ENCODE measurements around the gene PLA2G2F.

PLA2G2F gene

DNA sequence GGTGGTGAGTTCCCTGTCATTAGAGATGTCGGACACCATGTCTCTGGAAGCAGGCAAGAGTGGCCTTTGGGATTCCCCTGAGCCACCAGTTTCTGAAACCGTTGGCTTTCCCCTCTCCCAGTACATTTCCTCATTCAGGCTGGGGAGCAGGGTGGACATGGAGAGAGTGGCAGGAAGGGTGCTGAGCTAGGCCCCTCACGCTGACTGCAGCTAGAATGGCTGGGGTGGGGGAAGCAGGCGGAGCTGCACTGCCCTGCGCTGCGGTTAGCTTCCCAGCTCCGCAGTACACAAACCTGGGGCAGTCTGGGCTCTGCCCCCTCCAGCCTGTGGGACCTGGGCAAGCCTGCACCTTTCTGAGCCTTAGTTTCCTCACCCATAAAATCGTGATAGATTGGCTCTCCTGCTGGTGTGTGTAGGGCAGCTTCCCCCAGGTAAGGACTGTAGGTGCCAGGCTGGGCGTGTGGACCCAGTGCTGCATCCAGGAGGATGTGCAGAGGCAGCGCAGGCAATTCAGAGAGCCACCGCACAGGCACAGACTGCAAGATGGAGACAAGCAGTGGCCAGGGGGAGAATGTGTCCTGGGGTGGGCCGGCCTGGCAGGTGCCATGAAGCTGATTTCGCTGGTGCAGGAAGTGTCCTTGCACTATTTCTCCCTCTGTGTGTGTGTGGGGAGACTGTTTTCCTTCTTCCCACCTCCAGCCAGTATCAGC, 3.0 kb downstream of the PLA2G2F start:
- Histone ChIP-seq H3K9me3 (no peaks in the 10 kb centered on the region), H3K4me3 (ENCODE audit: low read depth, low read length) (no peak overlapping the region), H3K36me3 (no peaks in the 10 kb centered on the region), H3K4me1 (no peaks in the 10 kb centered on the region), H3K27me3 (no peaks in the 10 kb centered on the region)
- no peak for TF ChIP-seq CTCF (IDR thresholded peaks at IDR 0.05; ENCODE audit: low read depth, low read length)
- no peak for DNase-seq

GRCh38 chr1:20143318-20143717, 4.2 kb downstream of the PLA2G2F start:
- DNase-seq = no peak
- no peaks in the 10 kb centered on the region for H3K4me1 ChIP-seq
- no peaks in the 10 kb centered on the region for H3K9me3 ChIP-seq
- no peak overlapping the region for H3K4me3 ChIP-seq (ENCODE audit: low read depth, low read length)
- no peaks in the 10 kb centered on the region for H3K36me3 ChIP-seq
- no peak for TF ChIP-seq CTCF (IDR thresholded peaks at IDR 0.05; ENCODE audit: low read depth, low read length)
- H3K27me3 ChIP-seq = no peaks in the 10 kb centered on the region

GRCh38 chr1:20143734-20144565, 4.8 kb downstream of the PLA2G2F start:
- Histone ChIP-seq H3K27me3 (no peaks in the 10 kb centered on the region), H3K4me3 (ENCODE audit: low read depth, low read length) (no peak overlapping the region), H3K36me3 (no peaks in the 10 kb centered on the region), H3K4me1 (no peaks in the 10 kb centered on the region), H3K9me3 (no peaks in the 10 kb centered on the region)
- no peak for TF ChIP-seq CTCF (IDR thresholded peaks at IDR 0.05; ENCODE audit: low read depth, low read length)
- no peak for DNase-seq

- no peak for DNase-seq
- no peak for TF ChIP-seq CTCF (IDR thresholded peaks at IDR 0.05; ENCODE audit: low read depth, low read length)
- no peaks in the 10 kb centered on the region for H3K36me3 ChIP-seq
- H3K27me3 ChIP-seq = no peaks in the 10 kb centered on the region
- no peak overlapping the region for H3K4me3 ChIP-seq (ENCODE audit: low read depth, low read length)
- H3K4me1 ChIP-seq = no peaks in the 10 kb centered on the region
- H3K9me3 ChIP-seq = no peaks in the 10 kb centered on the region
These were observed 8.9 kb downstream of the PLA2G2F start for GRCh38 chr1:20147846-20148570.

DNA sequence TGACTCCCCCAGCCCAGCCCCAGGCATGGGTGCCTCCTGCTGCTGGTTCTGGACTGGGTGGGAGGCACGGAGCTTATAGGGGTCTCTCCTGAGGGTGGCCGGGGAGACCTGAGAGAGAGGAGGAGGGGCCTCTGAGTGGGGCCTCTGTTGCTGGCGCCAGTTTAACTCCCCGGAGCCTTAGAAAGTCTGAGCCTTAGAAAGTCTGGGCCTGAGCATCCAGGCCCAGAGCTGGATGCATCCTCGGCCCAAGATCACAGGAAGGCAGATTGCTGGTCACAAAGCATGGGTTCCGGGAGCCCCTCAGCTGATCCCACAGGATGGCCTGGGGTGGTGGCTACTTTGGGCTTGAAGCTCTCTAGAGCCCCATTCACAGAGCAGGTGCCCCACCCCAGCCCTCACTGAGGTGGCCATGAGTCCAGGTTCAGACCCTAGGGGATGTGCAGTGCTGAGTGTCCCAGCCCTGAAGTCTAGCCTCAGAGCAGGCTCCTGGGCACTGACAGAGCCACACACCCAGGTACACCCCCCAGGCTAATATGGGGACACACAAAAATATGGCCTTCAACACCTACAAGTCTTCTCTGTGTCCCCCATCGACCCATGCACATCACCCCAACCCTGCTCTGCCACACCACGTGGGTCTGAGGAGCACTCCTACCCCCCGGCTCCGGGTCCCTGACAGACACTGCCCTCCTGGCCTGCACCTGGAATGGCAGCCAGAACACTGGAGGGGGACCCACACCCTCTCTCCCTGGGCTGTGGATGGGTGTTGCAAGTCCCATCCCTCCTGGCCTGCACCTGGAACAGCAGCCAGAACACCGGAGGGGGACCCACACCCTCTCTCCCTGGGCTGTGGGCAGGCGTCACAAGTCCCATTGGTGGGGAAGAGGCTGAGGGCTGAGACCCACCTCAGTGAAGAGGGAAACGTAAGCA, 9.7 kb downstream of the PLA2G2F start:
- Histone ChIP-seq H3K4me3 (ENCODE audit: low read depth, low read length) (no peak overlapping the region), H3K36me3 (no peaks in the 10 kb centered on the region), H3K27me3 (no peaks in the 10 kb centered on the region)

More for the DNA sequence above, 9.7 kb downstream of the PLA2G2F start:
- no peak for TF ChIP-seq CTCF (IDR thresholded peaks at IDR 0.05; ENCODE audit: low read depth, low read length)
- Histone ChIP-seq H3K9me3 (no peaks in the 10 kb centered on the region), H3K4me1 (no peaks in the 10 kb centered on the region)
- no peak for DNase-seq

Measured in BE2C (cell line).